Esophagus muscularis mucosa (tissue), 4 donors: Measurements from ENCODE around the gene HS3ST5. TPM values are rescaled to one million over a fixed set of nuclear protein-coding genes. Genes with fewer than 3 reads are reported as not detected.
"Not testable (repeated sequence)": the region's sequence is repeated elsewhere in the genome, so short reads cannot be mapped to it uniquely, and the experiment has no call there.

ENCODE experiments used
- DNase-seq: peaks from one replicate; pipeline ENCODE4 v3.0.0-alpha.2; 2017; ENCODE audit errors: extremely low spot score
- H3K27ac ChIP-seq, 4 donors: fragments of 200-600 bp; sonication (generic); replicated peaks in 1 of 4; 1 replicate in 3 of 4; 2 replicates in 1 of 4; pipeline ENCODE4 v1.5.1; 2016 to 2019; ENCODE audit warnings: mild to moderate bottlenecking in 1 of 4
- H3K27me3 ChIP-seq, 4 donors: fragments of 200-600 bp; sonication (generic); one replicate each; pipeline versions ENCODE4 v1.5.1 to v1.6.0; 2016 to 2019
- H3K36me3 ChIP-seq, 4 donors: fragments of 200-600 bp; sonication (generic); one replicate each; pipeline ENCODE4 v1.5.1; 2016 to 2019
- H3K4me1 ChIP-seq, 4 donors: fragments of 200-600 bp; sonication (generic); one replicate each; pipeline ENCODE4 v1.5.1; 2016 to 2019
- H3K4me3 ChIP-seq, 4 donors: fragments of 200-600 bp; sonication (generic); 1 replicate in 2 of 4; 2 replicates in 2 of 4; pipeline ENCODE4 v1.5.1; 2016 to 2019; ENCODE audit warnings: mild to moderate bottlenecking in 4 of 4, moderate library complexity in 1 of 4
- H3K9me3 ChIP-seq, 4 donors: fragments of 200-600 bp; sonication (generic); 1 replicate in 3 of 4; 2 replicates in 1 of 4; pipeline ENCODE4 v1.5.1; 2016 to 2019
- EP300 ChIP-seq: sonication (generic); formaldehyde crosslinking; IDR thresholded peaks from one replicate; pipeline ENCODE4 v1.6.1; 2017; ENCODE audit warnings: antibody characterized with exemption
- POLR2A ChIP-seq: fragments of 450-650 bp; IDR thresholded peaks from one replicate; pipeline ENCODE4 v1.6.1; 2017; ENCODE audit warnings: antibody characterized with exemption, moderate library complexity, mild to moderate bottlenecking, low read depth
- POLR2AphosphoS5 ChIP-seq, 2 donors: sonication (generic); formaldehyde crosslinking; IDR thresholded peaks; one replicate each; pipeline ENCODE4 v1.6.1; 2017; ENCODE audit warnings: antibody characterized with exemption in 2 of 2
- WGBS: methylation state at CpG from one replicate; pipeline ENCODE4 v1.1.5; 2018; 5-methylcytosine and 5-hydroxymethylcytosine counted together
- intact Hi-C: fragments of 100-400 bp; cut with DNase I; formaldehyde crosslinking; loops from one replicate; pipeline ENCODE4 v1.15.1; 2023
- total RNA-seq, 4 donors: library from RNA; depleted of rRNA; stranded (reverse); fragments of >200 nt; gene quantifications; one replicate each; pipeline versions ENCODE4 v1.1.0 to v1.2.1, GENCODE V29; 2016
- TF ChIP-seq, protein P1 (sequence below), 3 experiments: fragments of 200-600 bp in 2 of 3; fragments of 450-650 bp in 1 of 3; sonication (generic) in 2 of 3; IDR thresholded peaks; one replicate each; pipeline ENCODE4 v1.5.1; 2017 to 2019; ENCODE audit warnings: antibody characterized with exemption in 3 of 3, mild to moderate bottlenecking in 2 of 3, moderate library complexity in 1 of 3

The HS3ST5 gene
- total RNA-seq, 4 donors from 2014 or later = 0.13 to 0.33 TPM; not detected in 2

DNA sequence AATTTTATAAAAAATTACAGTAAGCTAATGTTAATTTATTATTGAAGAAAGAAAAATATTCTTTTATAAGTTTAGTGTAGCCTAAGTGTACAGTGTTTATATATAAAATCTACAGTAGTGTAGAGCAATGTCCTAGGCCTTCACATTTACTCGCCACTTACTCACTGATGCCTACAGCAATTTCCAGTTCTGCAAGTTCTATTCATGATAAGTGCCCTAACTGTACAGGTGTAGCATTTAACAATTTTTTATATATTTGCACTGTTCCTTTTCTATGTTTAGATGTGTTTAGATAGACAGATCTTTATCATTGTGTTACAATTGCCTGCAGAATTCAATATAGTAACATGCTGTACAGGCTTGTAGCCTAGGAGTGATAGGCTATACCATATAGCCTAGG is 291.8 kb downstream of the HS3ST5 start:
- no peak for DNase-seq
- Histone ChIP-seq H3K4me3 (no peak overlapping the region), H3K27ac (no peak overlapping the region), H3K36me3 (no peaks in the 10 kb centered on the region), H3K4me1 (no peaks in the 10 kb centered on the region), H3K9me3 (no peaks in the 10 kb centered on the region), H3K27me3 (no peaks in the 10 kb centered on the region)
- TF ChIP-seq, protein P1, sequence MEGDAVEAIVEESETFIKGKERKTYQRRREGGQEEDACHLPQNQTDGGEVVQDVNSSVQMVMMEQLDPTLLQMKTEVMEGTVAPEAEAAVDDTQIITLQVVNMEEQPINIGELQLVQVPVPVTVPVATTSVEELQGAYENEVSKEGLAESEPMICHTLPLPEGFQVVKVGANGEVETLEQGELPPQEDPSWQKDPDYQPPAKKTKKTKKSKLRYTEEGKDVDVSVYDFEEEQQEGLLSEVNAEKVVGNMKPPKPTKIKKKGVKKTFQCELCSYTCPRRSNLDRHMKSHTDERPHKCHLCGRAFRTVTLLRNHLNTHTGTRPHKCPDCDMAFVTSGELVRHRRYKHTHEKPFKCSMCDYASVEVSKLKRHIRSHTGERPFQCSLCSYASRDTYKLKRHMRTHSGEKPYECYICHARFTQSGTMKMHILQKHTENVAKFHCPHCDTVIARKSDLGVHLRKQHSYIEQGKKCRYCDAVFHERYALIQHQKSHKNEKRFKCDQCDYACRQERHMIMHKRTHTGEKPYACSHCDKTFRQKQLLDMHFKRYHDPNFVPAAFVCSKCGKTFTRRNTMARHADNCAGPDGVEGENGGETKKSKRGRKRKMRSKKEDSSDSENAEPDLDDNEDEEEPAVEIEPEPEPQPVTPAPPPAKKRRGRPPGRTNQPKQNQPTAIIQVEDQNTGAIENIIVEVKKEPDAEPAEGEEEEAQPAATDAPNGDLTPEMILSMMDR (IDR thresholded peaks at IDR 0.05) = no peak
- TF ChIP-seq POLR2A = no peak
- TF ChIP-seq EP300 = no peak
- TF ChIP-seq POLR2AphosphoS5 (IDR thresholded peaks at IDR 0.05) = no peak
- intact Hi-C loops = no loop called here
- 90% methylated on average over 1 of the region's 1 CpG for WGBS

DNA sequence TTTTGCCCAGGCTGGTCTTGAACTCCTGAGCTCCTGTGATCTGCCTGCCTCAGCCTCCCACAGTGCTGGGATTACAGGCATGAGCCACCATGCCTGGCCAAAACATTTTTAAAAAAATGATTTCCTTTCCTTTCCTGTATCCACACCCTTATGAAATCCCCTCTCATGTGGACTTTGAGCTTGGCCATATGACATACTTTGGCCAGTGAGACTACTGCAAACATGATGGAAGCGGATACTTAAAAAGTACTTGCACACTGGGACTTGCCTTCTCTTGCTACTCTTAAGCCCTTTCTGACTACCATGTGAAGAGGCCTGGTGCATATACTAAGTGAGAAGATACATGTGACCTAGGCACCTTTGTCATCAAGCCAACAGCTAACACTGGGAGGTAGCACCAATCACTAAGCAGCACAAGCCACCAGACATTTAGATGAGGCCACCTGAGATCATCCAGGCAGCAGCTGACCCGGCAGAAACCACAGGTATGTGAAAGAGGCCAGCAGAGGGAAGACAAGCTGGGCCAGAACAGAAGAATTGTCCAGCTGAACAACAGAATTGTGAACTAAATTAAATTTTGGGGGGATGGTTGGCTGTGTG is 293.4 kb downstream of the HS3ST5 start:
- TF ChIP-seq EP300 (no peak), POLR2AphosphoS5 (IDR thresholded peaks at IDR 0.05) (no peak)
- TF ChIP-seq, protein P1 (IDR thresholded peaks at IDR 0.05) = no peak
- DNase-seq = no peak

DNA sequence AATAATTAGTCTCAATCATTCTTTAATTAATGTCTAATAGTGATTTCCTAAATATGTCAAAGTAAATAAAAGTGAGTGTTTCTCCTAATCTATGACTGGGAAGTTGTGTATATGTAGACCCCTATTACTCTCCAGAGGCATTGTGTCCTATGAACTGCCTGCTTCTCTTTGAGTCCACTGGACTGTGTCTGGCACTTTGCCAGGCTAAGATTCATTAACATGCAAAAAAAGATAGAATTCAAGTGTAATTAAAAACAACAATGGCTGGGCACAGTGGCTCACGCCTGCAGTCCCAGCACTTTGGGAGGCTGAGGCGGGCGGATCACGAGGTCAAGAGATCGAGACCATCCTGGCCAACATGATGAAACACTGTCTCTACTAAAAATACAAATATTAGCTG is 298.3 kb downstream of the HS3ST5 start:
- H3K36me3 ChIP-seq, H3K9me3 ChIP-seq, H3K4me1 ChIP-seq, H3K4me3 ChIP-seq, DNase-seq, H3K27me3 ChIP-seq, H3K27ac ChIP-seq, intact Hi-C loops: not testable (repeated sequence)
- 96% methylated on average over 5 of the region's 5 CpGs for WGBS

More for the DNA sequence above, 293.4 kb downstream of the HS3ST5 start:
- Histone ChIP-seq H3K27me3 (no peaks in the 10 kb centered on the region), H3K4me1 (no peaks in the 10 kb centered on the region), H3K36me3 (no peaks in the 10 kb centered on the region), H3K9me3 (no peaks in the 10 kb centered on the region), H3K27ac (no peak overlapping the region), H3K4me3 (no peak overlapping the region)
- intact Hi-C loops = no loop called here
- 97% methylated on average over 2 of the region's 2 CpGs for WGBS

DNA sequence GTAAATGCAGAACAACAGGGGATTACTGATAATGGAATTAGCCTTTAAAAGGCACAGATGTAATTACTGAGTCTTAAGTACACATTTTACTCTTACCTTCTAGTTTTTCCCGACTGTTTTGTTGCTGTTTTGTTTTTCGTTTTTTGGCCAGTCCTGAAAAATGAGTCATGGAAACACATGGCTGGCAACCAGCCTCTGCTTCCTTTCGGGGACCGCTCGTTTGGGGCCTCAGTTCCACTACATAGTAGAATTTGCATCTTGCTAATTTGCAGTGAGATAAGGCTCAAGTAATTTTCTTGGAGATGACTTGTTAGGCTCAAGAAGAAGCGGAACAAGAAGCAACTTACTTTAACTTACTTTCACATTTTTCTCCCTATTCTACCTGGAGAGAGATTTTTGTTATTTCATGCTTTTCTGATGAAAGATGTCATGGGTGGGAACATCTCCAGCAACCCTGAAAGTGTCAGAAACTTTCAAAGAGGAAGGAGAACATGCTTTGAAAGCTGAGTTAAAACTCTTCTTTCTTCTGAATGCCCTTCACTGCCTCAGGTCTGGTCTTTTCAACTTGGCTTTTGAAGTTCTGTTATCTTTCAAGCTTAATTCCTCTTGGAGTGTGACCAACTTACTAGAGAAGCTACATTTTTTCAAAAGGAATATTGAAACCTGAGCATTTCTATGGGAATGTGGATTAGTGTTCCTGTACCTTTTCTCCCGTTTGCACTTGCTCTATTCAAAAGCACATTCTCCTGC is 300.4 kb downstream of the HS3ST5 start:
- no peaks in the 10 kb centered on the region for H3K36me3 ChIP-seq
- WGBS = 72% methylated on average over 7 of the region's 7 CpGs
- DNase-seq = no peak
- no peak for TF ChIP-seq POLR2AphosphoS5 (IDR thresholded peaks at IDR 0.05)
- no peak for TF ChIP-seq EP300
- TF ChIP-seq POLR2A = no peak
- TF ChIP-seq, protein P1 (IDR thresholded peaks at IDR 0.05) = no peak
- no peaks in the 10 kb centered on the region for H3K27me3 ChIP-seq
- H3K9me3 ChIP-seq = no peaks in the 10 kb centered on the region
- no peaks in the 10 kb centered on the region for H3K4me1 ChIP-seq
- H3K4me3 ChIP-seq = no peak overlapping the region
- no peak overlapping the region for H3K27ac ChIP-seq
- intact Hi-C loops = no loop called here

DNA sequence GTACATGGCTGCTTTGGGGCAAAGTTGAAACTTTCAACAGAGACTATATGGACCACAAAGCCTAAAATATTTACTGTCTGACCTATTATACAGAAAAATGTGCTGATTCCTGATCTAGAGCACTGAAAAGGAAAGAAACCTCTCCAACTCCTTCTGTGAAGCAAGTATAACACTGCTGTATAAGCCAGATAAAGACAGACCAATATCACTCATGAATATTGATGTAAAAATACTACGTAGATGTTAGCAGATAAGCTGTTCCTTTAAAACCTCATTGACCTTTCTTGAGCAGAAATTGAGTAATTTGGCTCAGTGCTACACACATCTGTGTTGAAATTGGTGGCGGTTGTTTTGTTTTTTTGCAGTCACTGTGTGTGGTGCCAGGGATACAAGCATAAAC is 302.0 kb downstream of the HS3ST5 start:
- no peak overlapping the region for H3K27ac ChIP-seq
- DNase-seq = no peak
- no peaks in the 10 kb centered on the region for H3K4me1 ChIP-seq
- TF ChIP-seq EP300 (no peak), POLR2A (no peak), POLR2AphosphoS5 (IDR thresholded peaks at IDR 0.05) (no peak)
- TF ChIP-seq, protein P1 (IDR thresholded peaks at IDR 0.05) = no peak
- H3K27me3 ChIP-seq = no peaks in the 10 kb centered on the region
- no peaks in the 10 kb centered on the region for H3K36me3 ChIP-seq
- no peaks in the 10 kb centered on the region for H3K9me3 ChIP-seq
- 73% methylated on average over 2 of the region's 2 CpGs for WGBS
- intact Hi-C loops = no loop called here
- no peak overlapping the region for H3K4me3 ChIP-seq
